IPS-15b (cell line): Measurements from ENCODE around the gene SUSD1.

Experiments used
- H3K27me3 ChIP-seq: one replicate; pipeline ENCODE4 v1.6.1; 2013; ENCODE audit warnings: low read length; ENCODE audit not compliant: control insufficient read depth, insufficient read depth
- H3K36me3 ChIP-seq: one replicate; pipeline ENCODE4 v1.6.1; 2013; ENCODE audit warnings: low read length; ENCODE audit not compliant: control insufficient read depth, insufficient read depth
- H3K4me1 ChIP-seq: one replicate; pipeline ENCODE4 v1.6.1; 2013; ENCODE audit warnings: mild to moderate bottlenecking, low read length; ENCODE audit not compliant: control insufficient read depth, insufficient read depth
- H3K4me3 ChIP-seq: one replicate; pipeline ENCODE4 v1.5.1; 2013; ENCODE audit warnings: low read depth, low read length
- H3K9ac ChIP-seq: one replicate; pipeline ENCODE4 v1.6.1; 2013; ENCODE audit warnings: low read depth, mild to moderate bottlenecking, low read length
- H3K9me3 ChIP-seq: one replicate; pipeline ENCODE4 v1.6.1; 2013; ENCODE audit warnings: mild to moderate bottlenecking, low read length; ENCODE audit not compliant: control insufficient read depth, insufficient read depth

Gene SUSD1

DNA sequence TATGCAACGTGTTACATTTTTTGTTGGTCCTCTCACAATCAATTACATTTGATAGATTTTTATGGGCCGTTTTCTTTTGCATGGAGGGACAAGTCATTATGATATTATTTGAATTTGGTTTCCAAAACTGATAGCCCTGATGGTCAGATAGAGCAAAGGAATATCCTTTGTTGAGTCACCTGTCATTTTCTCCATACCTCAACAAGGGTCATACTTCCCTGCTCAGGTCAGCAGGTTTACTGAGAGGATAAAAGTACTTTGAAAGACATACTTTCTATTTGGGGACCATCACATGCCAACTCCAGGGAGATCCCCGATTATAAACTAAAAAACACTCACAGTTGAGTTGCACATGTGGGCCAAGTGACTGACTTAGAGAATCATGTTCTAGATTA lies 132.9 kb downstream of the SUSD1 start:
- Histone ChIP-seq H3K9ac (no peak overlapping the region), H3K4me3 (no peak overlapping the region)

GRCh38 chr9:112041536-112042243 lies 133.4 kb downstream of the SUSD1 start:
- H3K4me1 ChIP-seq = peaks cover 4% of the 10 kb centered on the region
- H3K27me3 ChIP-seq = no peaks in the 10 kb centered on the region
- no peak overlapping the region for H3K9ac ChIP-seq
- H3K4me3 ChIP-seq = no peak overlapping the region
- H3K9me3 ChIP-seq = no peaks in the 10 kb centered on the region
- no peaks in the 10 kb centered on the region for H3K36me3 ChIP-seq

More for the DNA sequence above, 132.9 kb downstream of the SUSD1 start:
- Histone ChIP-seq H3K4me1 (peaks cover 4% of the 10 kb centered on the region), H3K36me3 (no peaks in the 10 kb centered on the region), H3K27me3 (no peaks in the 10 kb centered on the region), H3K9me3 (no peaks in the 10 kb centered on the region)

GRCh38 chr9:112041199-112041535 lies 133.9 kb downstream of the SUSD1 start:
- Histone ChIP-seq H3K4me1 (peaks cover 4% of the 10 kb centered on the region), H3K4me3 (no peak overlapping the region), H3K27me3 (no peaks in the 10 kb centered on the region), H3K36me3 (no peaks in the 10 kb centered on the region), H3K9me3 (no peaks in the 10 kb centered on the region), H3K9ac (no peak overlapping the region)

- no peak overlapping the region for H3K9ac ChIP-seq
Measured at GRCh38 chr9:112038017-112038408, 137.1 kb downstream of the SUSD1 start.

DNA sequence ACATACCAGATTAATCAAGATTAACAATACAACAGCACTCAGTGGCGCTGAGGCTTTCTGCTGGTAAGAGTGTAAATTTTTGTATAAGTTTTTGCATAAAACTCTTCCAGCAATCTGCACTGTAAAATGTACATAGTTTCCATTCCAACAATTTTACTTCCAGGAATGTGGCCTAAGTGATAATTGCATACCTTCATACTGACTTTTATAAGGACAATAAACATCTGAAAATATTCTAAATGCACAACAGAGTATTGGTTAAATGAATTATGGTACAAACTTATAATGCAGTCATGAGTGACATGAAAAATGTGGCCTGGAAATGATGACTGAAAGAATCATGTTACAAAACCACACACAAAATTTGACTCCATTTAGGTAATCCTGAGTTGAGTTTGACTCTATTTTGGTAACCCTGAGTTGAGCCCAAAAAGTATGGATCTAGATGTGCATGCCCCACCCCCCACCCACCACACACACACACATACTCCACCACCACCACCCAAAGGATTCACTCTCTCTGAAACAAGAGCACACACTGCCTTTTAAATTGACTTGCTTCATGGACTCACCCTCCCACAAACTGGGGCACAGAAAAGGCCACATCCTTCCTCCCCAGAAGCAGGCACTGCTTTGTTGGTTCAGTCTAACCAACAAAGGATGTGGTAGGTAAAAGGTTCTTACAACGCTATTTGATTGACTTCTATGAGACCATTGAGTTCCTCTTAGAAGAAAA lies 137.6 kb downstream of the SUSD1 start:
- Histone ChIP-seq H3K9ac (no peak overlapping the region), H3K4me1 (peaks cover 4% of the 10 kb centered on the region), H3K27me3 (no peaks in the 10 kb centered on the region), H3K4me3 (no peak overlapping the region), H3K36me3 (no peaks in the 10 kb centered on the region), H3K9me3 (no peaks in the 10 kb centered on the region)

More at GRCh38 chr9:112038017-112038408, 137.1 kb downstream of the SUSD1 start:
- Histone ChIP-seq H3K36me3 (no peaks in the 10 kb centered on the region), H3K27me3 (no peaks in the 10 kb centered on the region), H3K9me3 (no peaks in the 10 kb centered on the region), H3K4me3 (no peak overlapping the region), H3K4me1 (peaks cover 4% of the 10 kb centered on the region)

DNA sequence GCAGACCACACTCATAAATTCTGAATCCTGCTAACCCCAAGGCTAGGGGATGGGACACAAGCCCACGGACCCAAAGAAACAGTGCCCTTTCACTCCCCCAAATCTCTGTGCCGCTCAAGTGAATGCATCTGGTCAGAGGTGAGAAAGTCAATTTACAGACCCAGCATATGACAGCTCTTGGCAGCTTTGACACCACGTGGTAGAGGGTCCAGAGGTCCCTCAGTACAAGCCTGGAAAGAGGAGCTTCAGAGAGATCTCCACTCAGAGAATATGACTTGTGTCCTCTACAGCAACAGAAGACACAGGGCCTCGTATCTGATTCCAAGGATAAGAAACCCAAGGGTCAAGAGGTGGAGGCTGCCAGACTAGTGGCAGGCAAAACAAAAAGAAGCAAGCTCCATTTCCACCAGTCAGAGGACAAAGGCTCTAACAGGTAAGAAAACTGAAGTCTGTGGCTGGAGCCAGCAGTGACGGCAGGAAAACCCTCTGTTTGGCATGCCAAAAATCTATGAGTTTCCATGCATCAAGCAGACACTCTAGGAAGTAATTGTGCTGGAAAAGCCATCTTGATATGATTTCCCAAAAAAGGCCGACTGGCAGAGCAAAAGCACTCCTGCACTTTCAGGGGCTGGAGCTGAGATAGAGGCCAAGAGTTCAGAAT lies 139.8 kb downstream of the SUSD1 start:
- H3K4me1 ChIP-seq = no peaks in the 10 kb centered on the region

GRCh38 chr9:112034216-112034611 lies 140.9 kb downstream of the SUSD1 start:
- H3K4me1 ChIP-seq = no peaks in the 10 kb centered on the region
- H3K36me3 ChIP-seq = no peaks in the 10 kb centered on the region
- no peak overlapping the region for H3K4me3 ChIP-seq
- no peak overlapping the region for H3K9ac ChIP-seq
- H3K27me3 ChIP-seq = no peaks in the 10 kb centered on the region
- no peaks in the 10 kb centered on the region for H3K9me3 ChIP-seq

More for the DNA sequence above, 139.8 kb downstream of the SUSD1 start:
- no peak overlapping the region for H3K9ac ChIP-seq
- no peak overlapping the region for H3K4me3 ChIP-seq
- no peaks in the 10 kb centered on the region for H3K36me3 ChIP-seq
- no peaks in the 10 kb centered on the region for H3K27me3 ChIP-seq
- no peaks in the 10 kb centered on the region for H3K9me3 ChIP-seq

GRCh38 chr9:112033237-112034215 lies 141.6 kb downstream of the SUSD1 start:
- Histone ChIP-seq H3K9me3 (no peaks in the 10 kb centered on the region), H3K27me3 (no peaks in the 10 kb centered on the region), H3K9ac (no peak overlapping the region), H3K4me1 (no peaks in the 10 kb centered on the region), H3K36me3 (no peaks in the 10 kb centered on the region), H3K4me3 (no peak overlapping the region)

- Histone ChIP-seq H3K36me3 (no peaks in the 10 kb centered on the region), H3K9me3 (no peaks in the 10 kb centered on the region), H3K4me3 (no peak overlapping the region), H3K27me3 (no peaks in the 10 kb centered on the region), H3K9ac (no peak overlapping the region), H3K4me1 (no peaks in the 10 kb centered on the region)
Measured at GRCh38 chr9:112032743-112033142, 142.4 kb downstream of the SUSD1 start.

DNA sequence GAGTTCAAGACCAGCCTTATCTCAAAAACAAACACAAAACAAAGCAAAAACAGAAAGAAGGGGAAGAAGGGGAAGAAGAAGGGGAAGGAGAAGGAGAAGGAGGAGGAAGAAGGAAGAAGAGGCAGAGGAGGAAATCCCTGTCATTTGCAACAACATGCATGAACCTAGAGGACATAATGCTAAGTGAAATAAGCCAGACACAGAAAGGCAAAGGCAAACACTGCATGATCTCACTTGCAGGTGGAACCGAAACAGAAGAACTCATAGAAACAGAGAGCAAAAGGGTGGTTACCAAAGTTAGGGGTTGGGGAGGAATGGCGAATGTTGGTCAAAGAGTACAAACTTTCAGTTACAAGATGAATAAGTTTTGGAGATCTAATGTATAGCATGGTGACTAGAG lies 143.1 kb downstream of the SUSD1 start:
- Histone ChIP-seq H3K4me3 (no peak overlapping the region), H3K4me1 (no peaks in the 10 kb centered on the region), H3K9ac (no peak overlapping the region), H3K36me3 (no peaks in the 10 kb centered on the region), H3K27me3 (no peaks in the 10 kb centered on the region), H3K9me3 (no peaks in the 10 kb centered on the region)

- H3K36me3 ChIP-seq = no peaks in the 10 kb centered on the region
- H3K4me1 ChIP-seq = no peaks in the 10 kb centered on the region
- H3K27me3 ChIP-seq = no peaks in the 10 kb centered on the region
Measured at GRCh38 chr9:112031400-112031799, 143.7 kb downstream of the SUSD1 start.

More at GRCh38 chr9:112031400-112031799, 143.7 kb downstream of the SUSD1 start:
- Histone ChIP-seq H3K9ac (no peak overlapping the region), H3K4me3 (no peak overlapping the region), H3K9me3 (no peaks in the 10 kb centered on the region)
